PC-3 (cell line): Measurements from ENCODE around the gene OR2M5. TPM values are rescaled to one million over a fixed set of nuclear protein-coding genes. Genes with fewer than 3 reads are reported as not detected.

Experiments
- ATAC-seq: fragments of 200-7000 bp; cut with Tn5 transposase; 2 replicates; pipeline ENCODE4 v1.9.1; 2020; ENCODE audit warnings: mild to moderate bottlenecking, moderate library complexity
- BruUV-seq: library from RNA; stranded (reverse); fragments of 400-500 nt; replicated peaks from 2 replicates; lab custom pipeline; 2021; lab: Mats Ljungman, UMichigan
- CTCF ChIA-PET: fragments of 300-600 bp; sonication (Branson Sonifier 250); formaldehyde crosslinking; loops from one replicate; lab custom pipeline; 2022; ENCODE audit warnings: antibody characterized with exemption; lab: Charles Lee
- POLR2A ChIA-PET: fragments of 300-600 bp; sonication (Branson Sonifier 250); formaldehyde crosslinking; loops from one replicate; lab custom pipeline; 2022; ENCODE audit warnings: antibody characterized with exemption; ENCODE audit not compliant: unreplicated experiment; lab: Charles Lee
- DNase-seq: peaks from one replicate; pipeline ENCODE4 v3.0.0-alpha.2; 2015
- H2AFZ ChIP-seq: fragments of 300-600 bp; sonication (generic); 2 replicates; pipeline ENCODE4 v1.6.0; 2016; ENCODE audit warnings: antibody characterized with exemption, low read length
- H3F3A ChIP-seq: fragments of 300-600 bp; sonication (generic); one replicate; pipeline ENCODE4 v1.6.0; 2017; ENCODE audit warnings: antibody characterized with exemption, low read length, control low read depth, mild to moderate bottlenecking; ENCODE audit not compliant: unreplicated experiment
- H3K27ac ChIP-seq: fragments of 300-600 bp; sonication (generic); 2 replicates; pipeline ENCODE4 v1.5.1; 2016; ENCODE audit warnings: mild to moderate bottlenecking, low read length
- H3K27me3 ChIP-seq: fragments of 300-600 bp; sonication (generic); 2 replicates; pipeline ENCODE4 v1.6.1; 2016; ENCODE audit warnings: low read length, mixed read lengths
- H3K36me3 ChIP-seq: fragments of 300-600 bp; sonication (generic); 2 replicates; pipeline ENCODE4 v1.6.1; 2016; ENCODE audit warnings: low read depth, mixed run types, low read length, mixed read lengths
- H3K4me1 ChIP-seq: fragments of 300-600 bp; sonication (generic); 2 replicates; pipeline ENCODE4 v1.5.1; 2016; ENCODE audit warnings: low read length; ENCODE audit not compliant: insufficient read depth
- H3K4me2 ChIP-seq: fragments of 300-600 bp; sonication (generic); 2 replicates; pipeline ENCODE4 v1.6.0; 2016; ENCODE audit warnings: low read length
- H3K4me3 ChIP-seq: fragments of 300-600 bp; sonication (generic); 2 replicates; pipeline ENCODE4 v1.5.1; 2016; ENCODE audit warnings: mild to moderate bottlenecking, low read length, mixed read lengths
- H3K79me2 ChIP-seq: fragments of 300-600 bp; sonication (generic); 2 replicates; pipeline ENCODE4 v1.6.1; 2017; ENCODE audit warnings: low read length, mixed read lengths
- H3K9ac ChIP-seq: fragments of 300-600 bp; sonication (generic); 2 replicates; pipeline ENCODE4 v1.6.0; 2016; ENCODE audit warnings: mild to moderate bottlenecking, low read length
- H3K9me2 ChIP-seq: fragments of 300-600 bp; sonication (generic); replicated peaks from 2 replicates; pipeline ENCODE4 v1.6.1; 2016; ENCODE audit warnings: mixed run types, low read length, mixed read lengths
- H3K9me3 ChIP-seq: fragments of 300-600 bp; sonication (generic); 2 replicates; pipeline ENCODE4 v1.6.1; 2016; ENCODE audit warnings: low read length, mixed read lengths
- H4K20me1 ChIP-seq: fragments of 300-600 bp; sonication (generic); 2 replicates; pipeline ENCODE4 v1.6.1; 2016; ENCODE audit warnings: low read length, mixed read lengths
- CTCF ChIP-seq: fragments of 300-600 bp; sonication (generic); conservative IDR thresholded peaks from 2 replicates; pipeline ENCODE4 v1.5.1; 2017; ENCODE audit warnings: antibody characterized with exemption, low read depth, mild to moderate bottlenecking, low read length
- EZH2 ChIP-seq: fragments of 300-600 bp; sonication (generic); IDR thresholded peaks from one replicate; pipeline ENCODE4 v1.6.1; 2017; ENCODE audit warnings: antibody characterized with exemption, mild to moderate bottlenecking, low read length; ENCODE audit not compliant: unreplicated experiment
- EZH2phosphoT487 ChIP-seq: fragments of 300-600 bp; sonication (generic); IDR thresholded peaks from 2 replicates; pipeline ENCODE4 v1.6.1; 2018; ENCODE audit warnings: mild to moderate bottlenecking, antibody characterized with exemption, low read length, borderline replicate concordance
- intact Hi-C: fragments of 100-400 bp; cut with micrococcal nuclease; formaldehyde crosslinking; loops from 2 replicates; pipeline ENCODE4 v1.9.0; 2023
- total RNA-seq: library from RNA; depleted of rRNA; stranded (reverse); fragments of >200 nt; gene quantifications from 2 replicates; pipeline ENCODE4 v1.2.3, GENCODE V29; 2014

OR2M5 gene
- total RNA-seq, 1 experiment from 2014 or later = not detected

GRCh38 chr1:248143311-248143710 is 1.6 kb upstream of the OR2M5 start:
- no peaks in the 10 kb centered on the region for H3K79me2 ChIP-seq
- H3K4me3 ChIP-seq = no peak overlapping the region
- no peak overlapping the region for H2AFZ ChIP-seq
- H3K4me2 ChIP-seq = no peak overlapping the region
- CTCF ChIA-PET = no interaction called here
- TF ChIP-seq EZH2 = no peak
- TF ChIP-seq EZH2phosphoT487 = no peak
- TF ChIP-seq CTCF = no peak
- peaks cover 45% of the 10 kb centered on the region for H3K4me1 ChIP-seq
- H3K9ac ChIP-seq = no peak overlapping the region
- no TSS peak for BruUV-seq
- H3K27me3 ChIP-seq = no peaks in the 10 kb centered on the region
- no peaks in the 10 kb centered on the region for H3K9me2 ChIP-seq
- ATAC-seq (no peak), DNase-seq (peak; percentile 53)
- H3K36me3 ChIP-seq = no peaks in the 10 kb centered on the region
- POLR2A ChIA-PET = no interaction called here
- no peaks in the 10 kb centered on the region for H4K20me1 ChIP-seq
- intact Hi-C loops = loop anchor here (5.0 kb wide), 1 partner anchor 86 kb away; no protein-coding TSS in a partner anchor
- no peak overlapping the region for H3K27ac ChIP-seq
- peaks cover 7% of the 10 kb centered on the region for H3F3A ChIP-seq
- H3K9me3 ChIP-seq = 0 out of 2 replicates have a peak, but pooled peaks cover 7% of the 10 kb centered on the region

GRCh38 chr1:248152056-248152827 is 7.3 kb downstream of the OR2M5 start:
- H3K9me3 ChIP-seq = 0 out of 2 replicates have a peak, but pooled peaks cover 7% of the 10 kb centered on the region
- intact Hi-C loops = loop anchor here (10.0 kb wide), 1 partner anchor 53 kb away; no protein-coding TSS in a partner anchor
- H3K4me2 ChIP-seq = no peak overlapping the region
- H3K4me3 ChIP-seq = no peak overlapping the region
- POLR2A ChIA-PET = no interaction called here
- no peaks in the 10 kb centered on the region for H3K36me3 ChIP-seq
- no peaks in the 10 kb centered on the region for H3K4me1 ChIP-seq
- no peak overlapping the region for H2AFZ ChIP-seq
- H3K9me2 ChIP-seq = no peaks in the 10 kb centered on the region
- H3K27ac ChIP-seq = no peak overlapping the region
- no peak for ATAC-seq
- CTCF ChIA-PET = no interaction called here
- TF ChIP-seq EZH2 (no peak), CTCF (peak; percentile 17; the same call in 1 of the 2 replicates), EZH2phosphoT487 (no peak)
- no peaks in the 10 kb centered on the region for H4K20me1 ChIP-seq
- BruUV-seq = no TSS peak
- H3K79me2 ChIP-seq = no peaks in the 10 kb centered on the region
- no peak overlapping the region for H3K9ac ChIP-seq
- DNase-seq = no peak
- no peaks in the 10 kb centered on the region for H3F3A ChIP-seq
- H3K27me3 ChIP-seq = no peaks in the 10 kb centered on the region

GRCh38 chr1:248155927-248156326 is 11.0 kb downstream of the OR2M5 start:
- CTCF ChIA-PET = no interaction called here
- Histone ChIP-seq H3K9me2 (no peaks in the 10 kb centered on the region), H3K27ac (no peak overlapping the region), H3K9me3 (no peaks in the 10 kb centered on the region), H3F3A (no peaks in the 10 kb centered on the region), H3K9ac (no peak overlapping the region), H3K36me3 (no peaks in the 10 kb centered on the region), H3K4me1 (peaks cover 9% of the 10 kb centered on the region), H2AFZ (no peak overlapping the region), H3K4me2 (no peak overlapping the region), H3K79me2 (no peaks in the 10 kb centered on the region), H4K20me1 (no peaks in the 10 kb centered on the region), H3K27me3 (no peaks in the 10 kb centered on the region), H3K4me3 (no peak overlapping the region)
- TF ChIP-seq EZH2 (no peak), CTCF (no peak), EZH2phosphoT487 (no peak)
- ATAC-seq (no peak), DNase-seq (no peak)
- POLR2A ChIA-PET = interaction anchor here (0.6 kb wide), 1 partner anchor 269 kb away, joined by 6 read pairs; no protein-coding TSS in a partner anchor
- intact Hi-C loops = loop anchor here (10.0 kb wide), 1 partner anchor 49 kb away; no protein-coding TSS in a partner anchor
- BruUV-seq = no TSS peak
